ENCODE data around the gene VPS35L.

DNA sequence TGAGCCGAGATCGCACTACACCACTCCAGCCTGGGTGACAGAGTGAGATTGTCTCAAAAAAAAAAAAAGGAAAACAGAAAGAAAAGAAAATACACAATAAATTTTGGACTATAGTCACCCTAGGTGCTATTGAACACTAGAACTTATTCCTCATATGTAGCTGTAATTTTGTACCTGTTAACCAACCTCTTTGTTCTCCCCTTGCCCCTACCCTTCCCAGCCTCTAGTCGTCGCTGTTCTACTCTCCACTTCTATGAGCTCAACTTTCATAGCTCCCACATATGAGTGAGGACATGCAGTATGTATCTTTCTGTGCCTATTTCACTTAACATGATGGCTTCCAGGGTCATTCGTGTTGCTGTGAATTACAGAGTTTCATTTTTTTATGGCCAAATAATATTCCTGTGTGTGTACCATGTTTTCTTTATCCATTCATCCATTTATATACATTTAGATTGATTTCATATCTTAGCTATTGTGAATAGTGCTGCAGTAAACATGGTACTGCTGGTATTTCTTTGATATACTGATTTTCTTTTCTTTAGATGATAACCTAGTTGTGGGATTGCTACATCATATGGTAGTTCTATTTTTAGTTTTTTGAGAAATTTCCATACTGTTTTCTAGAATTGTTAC, 28.3 kb downstream of the VPS35L start:
- TF ChIP-seq CTCF (IDR thresholded peaks at IDR 0.05) (peak; percentile 54 to 75 (median 60)), EP300 (IDR thresholded peaks at IDR 0.05) (no peak), POLR2A (IDR thresholded peaks at IDR 0.05) (no peak)

Data from tibial nerve (tissue), 4 donors.